HG02938 (cell line): ENCODE data around the gene DEK.
"Not testable (repeated sequence)": the region's sequence is repeated elsewhere in the genome, so short reads cannot be mapped to it uniquely, and the experiment has no call there.

Experiments used
- ATAC-seq: cut with Tn5 transposase; IDR thresholded peaks from one replicate; pipeline ENCODE4 v1.9.1; 2021; ENCODE audit warnings: mild to moderate bottlenecking, moderate library complexity; ENCODE audit not compliant: unreplicated experiment

Gene DEK

DNA sequence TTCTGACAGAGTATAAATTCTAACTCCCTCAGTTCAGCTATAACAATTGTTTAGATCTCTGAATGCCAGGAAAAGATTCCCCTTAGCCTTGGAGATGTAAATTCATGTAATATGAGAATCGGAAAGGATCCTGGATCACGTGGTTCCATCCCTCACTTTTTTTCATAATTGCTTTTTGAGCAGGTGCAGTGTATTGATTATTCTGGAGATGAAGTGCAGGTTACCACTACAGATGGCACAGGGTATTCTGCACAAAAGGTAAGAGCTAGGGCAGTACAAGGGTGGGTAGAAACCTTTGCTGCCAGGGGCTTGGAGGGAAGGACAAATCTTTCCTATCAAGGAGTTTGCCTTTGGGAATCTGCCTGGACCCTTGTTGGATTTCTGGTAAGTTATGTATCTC lies 56.4 kb downstream of the DEK start:
- ATAC-seq = no peak

GRCh38 chr6:18207438-18207837 lies 56.9 kb downstream of the DEK start:
- ATAC-seq = no peak

DNA sequence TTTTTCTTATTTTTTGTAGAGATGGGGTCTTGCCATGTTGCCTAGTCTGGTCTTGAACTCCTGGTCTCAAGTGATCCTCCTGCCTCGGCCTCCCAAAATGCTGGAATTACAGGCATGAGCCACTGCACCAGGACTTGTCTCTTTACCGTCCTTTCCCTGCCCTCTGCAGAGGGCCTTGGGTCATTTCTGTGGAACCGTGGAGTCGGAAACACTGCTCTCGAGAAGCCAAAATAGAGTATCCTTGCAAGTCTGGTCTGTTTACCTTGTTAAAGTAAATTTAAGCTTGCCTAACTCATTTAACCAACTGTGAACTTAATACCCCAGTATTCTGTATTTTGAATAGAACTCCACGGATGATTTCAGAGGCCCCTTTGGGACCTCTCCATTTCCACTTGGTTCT lies 57.7 kb downstream of the DEK start:
- ATAC-seq = no peak

DNA sequence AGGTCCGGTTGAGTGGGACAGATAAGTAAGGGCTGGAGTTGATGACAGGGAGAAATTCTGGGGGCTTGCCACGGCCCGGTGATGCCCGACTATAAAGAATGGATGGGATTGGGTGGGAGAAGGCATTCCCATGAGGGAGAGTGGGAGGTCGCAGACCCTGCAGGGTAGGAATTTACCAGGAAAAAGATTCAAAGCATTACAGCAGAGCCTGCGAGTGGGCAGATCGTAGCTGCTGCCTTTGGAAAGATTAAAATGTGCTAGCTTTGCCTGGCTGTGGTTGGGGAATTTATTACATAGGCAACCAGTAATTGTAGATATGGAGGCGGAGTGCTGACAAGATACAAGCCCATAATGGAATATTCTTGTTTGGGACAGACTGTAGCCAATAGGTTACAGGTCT lies 59.6 kb downstream of the DEK start:
- no peak for ATAC-seq

DNA sequence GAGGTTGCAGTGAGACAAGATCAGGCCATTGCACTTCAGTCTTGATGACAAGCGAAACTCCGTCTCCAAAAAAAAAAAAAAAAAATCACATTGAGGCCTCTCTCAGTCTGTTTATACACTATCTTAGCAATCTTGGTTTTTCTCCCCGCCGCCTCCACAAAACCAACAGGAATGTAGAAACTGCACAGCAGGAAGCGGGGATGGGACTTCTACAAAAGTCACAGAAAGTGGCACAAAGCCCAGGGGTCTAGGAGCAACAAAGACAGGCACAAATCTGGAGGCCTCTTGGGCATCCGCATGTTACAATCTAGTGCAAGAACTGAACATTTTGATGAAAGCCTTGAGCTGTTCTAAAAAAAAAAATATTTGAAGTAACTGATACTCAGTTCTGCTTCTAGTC lies 60.5 kb downstream of the DEK start:
- ATAC-seq = no peak

- no peak for ATAC-seq
These were observed 72.3 kb downstream of the DEK start for GRCh38 chr6:18192026-18192425.

DNA sequence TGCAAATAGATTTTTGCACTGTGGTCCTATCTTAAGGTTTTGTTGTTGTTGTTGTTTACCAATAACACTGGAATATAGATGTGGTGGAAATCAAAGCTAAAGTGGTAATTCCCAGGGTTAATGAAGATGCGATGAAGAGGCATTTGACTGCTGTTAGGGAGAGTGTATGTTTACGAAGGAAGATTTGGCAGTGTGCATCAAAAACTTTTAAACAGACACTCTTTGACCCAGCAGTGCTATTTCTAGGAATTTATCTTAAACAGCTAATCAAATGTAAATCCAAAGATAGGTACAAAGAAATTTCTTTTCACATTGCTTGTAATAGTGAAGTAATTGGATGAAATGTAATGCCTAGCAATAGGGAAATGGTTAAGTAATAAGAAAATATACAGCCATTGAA lies 75.1 kb downstream of the DEK start:
- no peak for ATAC-seq

GRCh38 chr6:18187701-18188100 lies 76.6 kb downstream of the DEK start:
- no peak for ATAC-seq

GRCh38 chr6:18186540-18187250 lies 77.6 kb downstream of the DEK start:
- ATAC-seq = no peak

GRCh38 chr6:18186033-18186432 lies 78.3 kb downstream of the DEK start:
- no peak for ATAC-seq

- ATAC-seq = no peak
These were observed 78.7 kb downstream of the DEK start for GRCh38 chr6:18185624-18186023.

DNA sequence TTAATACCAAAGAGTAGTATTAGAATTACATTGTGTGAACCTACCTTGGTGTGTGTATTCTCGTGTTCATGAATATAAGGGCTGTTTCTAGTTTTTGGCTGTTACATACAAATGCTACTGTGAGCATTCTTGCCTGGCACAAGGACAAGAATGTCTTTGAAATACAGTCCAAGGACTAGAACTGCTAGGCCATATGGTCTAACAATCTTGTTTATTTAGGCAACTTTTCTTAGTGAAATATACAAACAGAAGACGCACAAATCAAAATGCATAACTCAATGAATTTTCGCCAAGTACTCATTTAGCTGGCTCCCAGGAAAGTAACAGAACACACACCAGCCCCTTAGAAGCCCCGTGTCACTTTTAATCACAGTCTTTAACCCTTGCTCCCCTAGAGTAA lies 80.6 kb downstream of the DEK start:
- ATAC-seq = no peak

DNA sequence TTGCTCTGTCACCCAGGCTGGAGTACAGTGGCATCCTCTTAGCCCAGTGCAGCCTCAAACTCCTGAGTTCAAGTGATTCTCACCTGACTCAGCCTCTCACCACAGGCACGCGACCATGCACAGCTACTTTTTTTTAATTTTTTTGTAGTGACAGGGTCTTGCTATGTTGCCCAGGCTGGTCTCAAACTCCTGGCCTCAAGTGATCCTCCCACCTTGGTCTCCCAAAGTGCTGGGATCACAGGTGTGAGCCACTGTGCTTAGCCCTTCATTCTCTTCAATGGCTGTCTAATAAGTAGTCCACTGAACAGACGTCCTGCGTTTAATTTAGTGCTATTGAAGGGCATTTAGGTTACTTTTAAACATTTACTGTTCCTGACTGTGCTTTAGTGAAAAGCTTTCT lies 81.8 kb downstream of the DEK start:
- ATAC-seq = no peak

DNA sequence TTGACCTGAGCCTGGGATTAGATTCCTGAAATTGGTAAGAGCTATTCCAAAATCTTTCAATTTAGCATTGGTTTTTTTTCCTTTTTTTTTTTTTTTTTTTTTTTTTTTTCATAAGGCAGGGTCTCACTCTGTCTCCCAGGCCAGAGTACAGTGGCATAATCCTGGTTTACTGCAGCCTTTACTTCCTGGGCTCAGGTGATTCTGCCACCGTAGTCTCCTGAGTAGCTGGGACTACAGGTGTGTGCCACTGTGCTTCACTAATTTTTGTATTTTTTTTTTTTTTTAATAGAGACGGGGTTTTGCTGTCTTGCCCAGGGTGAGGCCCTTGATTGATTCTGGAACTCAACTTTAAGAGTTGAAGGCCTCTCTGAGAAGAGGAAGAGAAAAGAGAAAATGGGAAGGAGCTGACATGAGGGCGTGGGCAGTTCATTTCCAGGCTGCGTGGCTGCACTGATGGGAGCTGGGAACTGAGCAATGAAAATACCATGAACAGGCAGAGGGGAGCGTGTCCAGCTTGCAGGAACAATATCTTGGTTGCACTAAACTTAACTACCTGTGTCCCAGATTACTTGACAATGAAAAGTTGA lies 84.5 kb downstream of the DEK start:
- ATAC-seq = no peak

- ATAC-seq = no peak
These were observed 85.2 kb downstream of the DEK start for GRCh38 chr6:18178960-18179615.

- no peak for ATAC-seq
These were observed 86.9 kb downstream of the DEK start for GRCh38 chr6:18177286-18177965.

- ATAC-seq = not testable (repeated sequence)
These were observed 88.1 kb downstream of the DEK start for GRCh38 chr6:18176198-18176597.
